ENCODE results near the gene AMBRA1.

DNA sequence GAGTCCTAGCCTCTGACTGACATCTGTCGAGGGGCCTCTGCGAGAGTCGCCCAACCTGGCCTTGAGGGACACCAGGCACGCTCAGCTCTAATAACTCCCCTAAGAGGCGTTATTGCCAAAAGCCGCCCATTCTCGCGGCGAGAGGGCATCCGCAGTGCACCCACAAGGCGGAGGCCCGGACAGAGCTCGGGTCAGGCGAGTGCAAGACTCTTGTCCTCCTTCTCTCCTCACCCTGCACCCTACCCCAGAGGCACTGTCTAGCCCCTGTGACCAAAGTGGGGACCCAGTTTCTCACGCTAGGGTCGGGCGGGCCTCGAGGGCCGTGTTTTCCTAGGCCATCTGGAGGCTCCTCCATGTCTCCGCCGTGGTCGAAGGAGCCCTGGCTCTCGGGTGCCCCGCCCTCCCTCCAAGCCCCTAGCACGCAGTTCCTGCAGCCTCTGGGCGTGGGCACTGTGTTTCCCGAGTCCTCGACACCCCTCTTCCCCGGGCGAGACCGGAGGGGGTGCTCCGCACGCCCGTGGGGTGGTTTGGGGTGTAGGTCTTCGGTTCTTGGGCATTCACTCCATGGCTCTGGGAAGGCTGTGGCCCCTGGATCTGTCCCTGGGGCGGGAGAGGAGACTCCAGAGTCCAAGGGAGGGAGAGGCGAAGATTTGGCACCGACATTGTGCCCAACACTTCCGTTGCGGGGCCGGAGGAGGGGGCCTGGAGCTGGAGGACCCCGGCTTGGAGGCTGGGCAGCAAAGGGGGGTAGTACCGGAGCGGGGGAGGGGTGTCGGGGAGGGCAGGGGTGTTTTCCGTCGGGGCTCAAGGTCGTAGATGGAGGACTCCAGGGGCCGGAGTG lies 203.3 kb downstream of the AMBRA1 start:
- no peak for TF ChIP-seq POLR2A (IDR thresholded peaks at IDR 0.05; ENCODE audit: control extremely low read depth in 1 of 2, low read depth in 2 of 2, low read length in 2 of 2)
- no peak for TF ChIP-seq MAFK (IDR thresholded peaks at IDR 0.05; ENCODE audit: low read depth, low read length)
- no peak for TF ChIP-seq CREB1 (IDR thresholded peaks at IDR 0.05)
- no peak for TF ChIP-seq TAF1 (IDR thresholded peaks at IDR 0.05; ENCODE audit: low read depth, low read length)
- no peak for TF ChIP-seq POLR2AphosphoS5 (IDR thresholded peaks at IDR 0.05; ENCODE audit: low read depth, low read length)
- TF ChIP-seq, protein P1, sequence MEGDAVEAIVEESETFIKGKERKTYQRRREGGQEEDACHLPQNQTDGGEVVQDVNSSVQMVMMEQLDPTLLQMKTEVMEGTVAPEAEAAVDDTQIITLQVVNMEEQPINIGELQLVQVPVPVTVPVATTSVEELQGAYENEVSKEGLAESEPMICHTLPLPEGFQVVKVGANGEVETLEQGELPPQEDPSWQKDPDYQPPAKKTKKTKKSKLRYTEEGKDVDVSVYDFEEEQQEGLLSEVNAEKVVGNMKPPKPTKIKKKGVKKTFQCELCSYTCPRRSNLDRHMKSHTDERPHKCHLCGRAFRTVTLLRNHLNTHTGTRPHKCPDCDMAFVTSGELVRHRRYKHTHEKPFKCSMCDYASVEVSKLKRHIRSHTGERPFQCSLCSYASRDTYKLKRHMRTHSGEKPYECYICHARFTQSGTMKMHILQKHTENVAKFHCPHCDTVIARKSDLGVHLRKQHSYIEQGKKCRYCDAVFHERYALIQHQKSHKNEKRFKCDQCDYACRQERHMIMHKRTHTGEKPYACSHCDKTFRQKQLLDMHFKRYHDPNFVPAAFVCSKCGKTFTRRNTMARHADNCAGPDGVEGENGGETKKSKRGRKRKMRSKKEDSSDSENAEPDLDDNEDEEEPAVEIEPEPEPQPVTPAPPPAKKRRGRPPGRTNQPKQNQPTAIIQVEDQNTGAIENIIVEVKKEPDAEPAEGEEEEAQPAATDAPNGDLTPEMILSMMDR (IDR thresholded peaks at IDR 0.05; ENCODE audit: control extremely low read depth in 1 of 3, insufficient read depth in 1 of 3, low read depth in 1 of 3, low read length in 3 of 3): no peak
- no peak for TF ChIP-seq YY1 (IDR thresholded peaks at IDR 0.05; ENCODE audit: low read depth, low read length)
- TF ChIP-seq RFX5 (IDR thresholded peaks at IDR 0.05; ENCODE audit: borderline replicate concordance, low read depth, low read length): no peak
- TF ChIP-seq ZNF274 (IDR thresholded peaks at IDR 0.05; ENCODE audit: borderline replicate concordance, extremely low read depth, low read length): no peak
- TF ChIP-seq SUZ12 (IDR thresholded peaks at IDR 0.05; ENCODE audit: low read length): peak; percentile 90
- TF ChIP-seq EGR1 (IDR thresholded peaks at IDR 0.05; ENCODE audit: borderline replicate concordance, low read depth, low read length): no peak
- TF ChIP-seq GTF2F1 (IDR thresholded peaks at IDR 0.05; ENCODE audit: borderline replicate concordance, low read depth, low read length): no peak

Measured in H1 (cell line).